Endothelial cell of hepatic sinusoid (primary cell): Measurements from ENCODE around the gene PROZ.

Experiments
- in situ Hi-C: cut with HindIII; loops from 2 replicates; pipeline ENCODE4 v1.10.0; 2017; ENCODE audit warnings: low sequenced_read_pairs

PROZ gene

GRCh38 chr13:113203507-113204377 lies 45.3 kb downstream of the PROZ start:
- in situ Hi-C loops, result no loop called here

DNA sequence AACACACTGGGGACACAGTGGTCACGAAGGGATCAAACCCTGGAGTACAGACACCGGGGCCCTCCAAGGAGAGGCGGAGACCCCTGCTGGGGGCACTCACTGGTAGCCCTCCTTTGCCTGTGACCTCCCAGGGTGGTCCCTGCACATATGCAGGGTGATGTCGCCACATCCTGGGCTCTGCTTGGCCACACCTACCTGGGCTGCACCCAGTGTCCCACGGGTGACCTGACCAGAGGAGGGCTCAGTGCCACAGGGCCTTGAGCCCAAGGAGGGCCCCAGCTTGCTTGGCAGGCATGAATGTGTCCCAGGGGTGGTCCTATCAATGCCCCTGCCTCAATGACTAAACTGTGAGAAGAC lies 45.9 kb downstream of the PROZ start:
- in situ Hi-C loops, result no loop called here

GRCh38 chr13:113205428-113205931 lies 47.0 kb downstream of the PROZ start:
- in situ Hi-C loops, result no loop called here

- in situ Hi-C loops, result no loop called here
Observed at GRCh38 chr13:113207460-113207859, 49.0 kb downstream of the PROZ start.

- in situ Hi-C loops, result no loop called here
Observed at GRCh38 chr13:113207890-113208420, 49.5 kb downstream of the PROZ start.

DNA sequence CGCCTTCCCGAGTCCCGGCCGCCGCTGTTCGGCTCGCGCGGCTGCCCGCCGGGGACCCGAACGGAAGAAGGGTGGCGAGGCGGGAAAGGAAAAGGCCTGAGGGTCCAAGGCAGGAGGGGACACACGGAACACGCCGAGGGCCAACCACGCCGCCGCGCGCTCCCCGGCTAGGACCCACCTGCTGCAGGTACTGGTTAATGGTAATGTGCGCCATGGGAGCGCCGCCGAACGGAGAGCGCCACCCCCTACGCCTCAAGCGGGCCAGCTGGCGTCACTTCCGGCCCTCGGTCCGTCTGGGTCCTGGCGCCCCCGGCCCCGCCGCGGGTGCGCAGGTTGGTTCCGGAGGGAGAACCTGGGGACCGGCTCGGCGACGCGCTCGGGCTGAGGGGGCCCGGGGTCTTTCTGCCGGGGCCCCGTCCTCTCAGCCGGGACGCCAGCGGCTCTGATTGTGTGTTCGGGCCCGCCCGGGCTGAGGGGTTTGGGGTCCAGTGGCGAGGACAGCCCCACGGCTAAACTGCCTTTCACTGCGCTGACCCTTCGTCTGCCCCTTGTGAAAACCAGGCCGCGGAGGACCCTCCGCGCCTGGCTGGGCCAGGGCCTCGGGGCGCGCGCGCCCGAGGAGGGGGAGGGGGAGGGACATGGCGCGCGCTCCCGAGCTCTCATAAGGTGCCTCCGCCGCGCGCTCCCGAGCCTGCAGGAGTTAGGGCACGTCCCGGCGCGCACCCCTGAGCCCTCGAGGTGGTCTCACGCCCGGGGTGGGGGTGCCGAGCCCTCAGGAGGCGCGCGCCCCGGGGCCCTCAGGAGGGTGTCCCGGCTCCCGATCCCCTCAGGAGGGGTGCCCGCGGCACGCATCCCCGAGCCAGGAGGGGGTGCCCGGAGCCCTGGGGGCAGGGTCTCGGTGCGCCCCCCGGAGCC lies 50.2 kb downstream of the PROZ start, which contains the start of gene PCID2:
PCID2 (minus strand) TSS at position 249 of the 915 bp plus-strand sequence; CDS start at position 214, 35 bp downstream.
- in situ Hi-C loops, result no loop called here

DNA sequence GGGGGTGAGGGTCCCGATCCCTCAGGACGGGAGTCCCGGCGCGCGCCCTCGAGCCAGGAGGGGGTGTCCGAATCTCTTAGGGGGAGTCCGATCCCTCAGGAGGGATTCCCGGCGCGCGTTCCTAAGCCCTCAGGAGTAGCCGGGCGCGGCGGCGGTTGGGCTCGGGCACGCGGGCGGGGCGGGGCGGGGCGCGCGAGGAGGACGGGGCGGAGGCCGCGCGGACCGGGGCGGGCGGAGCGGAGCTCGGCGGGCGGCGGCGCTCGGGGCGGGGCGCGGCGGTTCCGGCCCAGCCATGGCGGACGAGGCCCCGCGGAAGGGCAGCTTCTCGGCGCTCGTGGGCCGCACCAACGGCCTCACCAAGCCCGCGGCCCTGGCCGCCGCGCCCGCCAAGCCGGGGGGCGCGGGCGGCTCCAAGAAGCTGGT lies 50.9 kb downstream of the PROZ start, which contains the start of gene CUL4A:
CUL4A (plus strand) TSS at position 278 of the 423 bp plus-strand sequence; CDS start at position 293, 15 bp downstream.
- in situ Hi-C loops, result no loop called here

GRCh38 chr13:113209759-113210421 lies 51.4 kb downstream of the PROZ start:
- in situ Hi-C loops, result no loop called here

DNA sequence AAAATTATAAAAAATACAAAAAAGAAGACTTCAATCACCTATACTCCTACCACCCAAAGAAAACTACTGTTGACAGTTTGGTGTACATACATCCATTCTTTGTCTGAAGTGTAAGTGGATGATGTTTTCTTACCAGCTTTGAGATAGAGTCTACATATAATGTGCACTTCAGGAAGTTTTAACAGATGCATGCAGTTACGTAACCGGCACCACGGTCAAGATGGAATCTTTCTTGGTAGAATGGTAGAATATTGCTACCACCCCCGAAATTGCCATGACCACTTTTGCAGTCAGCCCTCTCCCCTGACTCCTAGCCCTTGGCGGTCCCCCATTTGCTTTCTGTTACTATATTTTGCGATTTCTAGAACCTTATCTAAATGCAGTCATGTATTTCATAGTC lies 52.4 kb downstream of the PROZ start:
- in situ Hi-C loops, result no loop called here

- in situ Hi-C loops, result no loop called here
Observed at GRCh38 chr13:113211774-113212173, 53.3 kb downstream of the PROZ start.

DNA sequence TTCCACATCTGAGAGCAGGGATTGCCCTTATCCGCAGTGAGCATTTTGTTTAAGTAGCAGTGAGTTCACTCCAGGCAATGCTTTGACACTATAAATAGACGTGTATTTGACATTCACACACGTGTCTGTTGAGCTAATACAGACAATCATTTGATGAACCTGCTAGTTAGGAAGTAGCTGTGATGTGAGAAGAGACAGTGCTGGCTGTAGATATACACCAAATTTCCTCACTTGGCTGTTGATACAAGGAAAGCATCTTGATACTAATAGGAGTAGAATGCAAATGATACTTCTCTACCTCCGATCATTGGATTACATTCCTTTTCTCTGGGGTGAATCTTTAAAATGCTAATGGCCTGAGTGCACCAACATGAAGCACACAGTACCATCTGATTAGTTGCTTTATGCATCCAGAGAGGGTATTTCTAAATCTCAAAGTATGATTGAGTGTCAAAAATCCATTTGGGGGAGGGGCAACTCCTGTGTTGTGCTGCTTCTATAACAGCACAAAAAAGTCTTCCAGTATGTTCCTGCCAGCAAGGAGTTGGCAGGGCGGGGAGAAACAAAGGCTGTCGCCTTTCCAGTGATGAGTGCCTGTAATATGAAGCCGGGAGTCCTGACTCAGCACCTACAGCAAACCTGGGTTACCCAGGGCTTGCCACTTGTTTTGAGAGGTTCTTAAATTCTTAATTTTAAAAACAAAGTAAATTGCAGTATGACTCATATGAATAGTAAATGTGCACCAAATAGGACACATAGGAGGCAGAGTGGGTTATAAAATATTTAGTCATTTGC lies 58.0 kb downstream of the PROZ start:
- in situ Hi-C loops, result no loop called here

DNA sequence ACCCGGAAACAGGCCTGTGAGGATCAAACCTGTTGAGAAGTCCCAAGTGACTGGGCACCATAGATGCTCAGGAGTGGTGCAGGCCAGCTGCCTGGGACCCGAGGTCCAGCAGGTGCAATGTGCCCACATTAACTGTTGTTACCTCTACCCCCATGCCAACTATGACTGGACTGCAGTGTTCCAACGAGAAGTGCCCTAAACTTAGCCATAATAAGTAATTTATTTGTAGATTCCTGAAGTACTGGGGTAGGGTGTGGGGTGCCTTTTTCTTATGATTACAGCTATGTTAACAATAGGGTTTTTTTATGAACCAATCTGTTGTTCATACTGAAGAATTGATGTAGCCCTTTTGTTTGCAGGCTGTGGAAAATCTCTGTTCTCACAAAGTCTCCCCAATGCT lies 60.1 kb downstream of the PROZ start:
- in situ Hi-C loops, result no loop called here

DNA sequence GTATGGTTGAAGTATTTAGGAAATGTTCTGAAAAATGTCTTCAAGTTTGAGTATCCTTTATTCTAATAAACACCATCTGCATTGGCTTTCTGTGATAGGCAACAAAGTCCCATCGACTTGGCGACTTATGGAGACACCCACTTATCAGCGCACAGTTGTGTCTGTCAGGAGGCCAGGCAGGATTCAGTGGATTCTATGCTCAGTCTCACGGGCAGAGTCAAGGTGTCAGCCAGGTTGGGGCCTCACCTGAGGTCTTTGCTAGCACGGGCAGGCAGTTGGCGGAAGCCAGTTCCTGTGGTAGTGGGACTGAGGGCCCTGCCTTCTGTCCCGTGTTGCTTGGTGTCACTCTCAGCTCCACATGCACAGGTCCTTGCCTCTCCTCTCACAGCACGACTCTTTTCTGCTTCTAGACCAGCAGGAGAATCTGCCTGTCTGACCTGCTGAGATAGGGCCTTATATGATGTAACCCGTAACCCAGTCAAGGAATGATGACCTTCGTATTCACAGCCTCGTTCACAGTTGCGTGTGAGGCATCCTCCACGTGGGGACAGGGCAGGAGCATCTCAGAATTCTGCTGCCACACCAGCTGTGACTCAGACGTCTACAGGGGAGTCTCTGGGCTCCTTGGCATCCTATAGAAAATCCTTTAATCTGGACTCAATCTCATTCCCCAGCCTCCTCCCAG lies 61.0 kb downstream of the PROZ start:
- in situ Hi-C loops, result no loop called here

DNA sequence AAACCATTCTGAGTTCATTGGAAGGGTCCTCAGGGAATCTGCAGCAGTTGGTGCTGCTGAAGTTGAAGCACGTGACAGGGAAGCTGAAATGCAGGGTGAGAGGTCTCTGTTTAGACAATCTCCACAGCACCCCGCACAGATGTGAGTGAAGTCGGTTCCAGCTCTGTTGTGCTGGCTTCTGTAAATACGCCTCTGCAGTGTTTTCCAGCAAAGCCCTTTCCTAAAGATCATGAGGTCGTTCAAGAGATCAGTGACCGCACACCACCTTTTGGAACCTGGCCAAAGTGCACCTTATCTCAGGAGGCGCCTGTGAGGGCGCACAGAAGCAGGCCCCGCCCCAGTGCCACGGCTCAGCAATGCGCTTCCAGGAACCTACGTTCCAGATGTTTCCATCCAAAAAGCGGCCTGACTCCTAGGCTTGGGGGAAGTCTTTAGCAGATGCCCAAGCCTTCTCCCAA lies 61.7 kb downstream of the PROZ start:
- in situ Hi-C loops, result loop anchor here (5.0 kb wide), 1 partner anchor 88 kb away; no protein-coding TSS in a partner anchor

- in situ Hi-C loops, result loop anchor here (5.0 kb wide), 1 partner anchor 89 kb away; no protein-coding TSS in a partner anchor
Observed at GRCh38 chr13:113220877-113221276, 62.4 kb downstream of the PROZ start.
